Measurements from ENCODE around the gene ITGA8. TPM values are rescaled to one million over a fixed set of nuclear protein-coding genes. Genes with fewer than 3 reads are reported as not detected.

ITGA8 gene
- total RNA-seq, 1 experiment from 2014 or later = 0.03 TPM

Other genes with a start within 250 kb of the ITGA8 start
- gene MINDY3, start 140.6 kb upstream of the ITGA8 start, total RNA-seq (2014; rRNA removed; shearing (Covaris generic)) = 11.0 and 11.2 TPM in 2 replicates